Fibroblast of the aortic adventitia (primary cell): ENCODE measurements around the gene C2CD4C. TPM values are rescaled to one million over a fixed set of nuclear protein-coding genes. Genes with fewer than 3 reads are reported as not detected.

Experiments
- DNase-seq: peaks from one replicate; pipeline ENCODE4 v3.0.0-alpha.2; 2010; ENCODE audit warnings: low read depth
- H3K4me3 ChIP-seq: 2 replicates; pipeline ENCODE4 v1.5.1; 2011; ENCODE audit warnings: low read depth, mild to moderate bottlenecking, control low read depth, low read length, moderate library complexity
- total RNA-seq: library from RNA; depleted of rRNA; stranded (reverse); fragments of >200 nt; gene quantifications from 2 replicates; pipeline ENCODE4 v1.2.3, GENCODE V29; 2012; ENCODE audit warnings: low replicate concordance
- TF ChIP-seq, protein P1 (sequence below): IDR thresholded peaks from 2 replicates; pipeline ENCODE4 v1.5.1; 2011; ENCODE audit warnings: mild to moderate bottlenecking, low read length, control low read depth, inconsistent platforms; ENCODE audit not compliant: insufficient read depth

Gene C2CD4C
- total RNA-seq, 1 donor, result not detected

DNA sequence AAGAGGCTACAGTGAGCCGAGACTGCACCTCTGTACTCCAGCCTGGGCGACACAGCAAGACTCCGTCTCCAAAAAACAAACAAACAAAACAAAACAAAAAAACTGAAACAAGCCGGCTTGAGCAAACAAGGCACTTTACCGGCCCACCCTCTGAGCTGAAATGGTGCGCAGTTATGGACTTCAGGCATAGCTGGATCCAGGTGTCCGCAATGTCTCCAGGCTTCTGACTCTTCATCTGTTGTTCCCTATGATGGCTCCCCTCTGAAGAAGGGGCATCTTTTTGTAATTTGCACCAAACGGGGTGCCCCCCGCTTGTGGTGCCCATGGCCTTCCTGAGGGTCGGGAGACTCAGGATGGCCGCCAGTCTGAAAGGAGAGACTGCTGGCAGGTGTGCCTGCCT is 6.2 kb downstream of the C2CD4C start:
- TF ChIP-seq, protein P1, sequence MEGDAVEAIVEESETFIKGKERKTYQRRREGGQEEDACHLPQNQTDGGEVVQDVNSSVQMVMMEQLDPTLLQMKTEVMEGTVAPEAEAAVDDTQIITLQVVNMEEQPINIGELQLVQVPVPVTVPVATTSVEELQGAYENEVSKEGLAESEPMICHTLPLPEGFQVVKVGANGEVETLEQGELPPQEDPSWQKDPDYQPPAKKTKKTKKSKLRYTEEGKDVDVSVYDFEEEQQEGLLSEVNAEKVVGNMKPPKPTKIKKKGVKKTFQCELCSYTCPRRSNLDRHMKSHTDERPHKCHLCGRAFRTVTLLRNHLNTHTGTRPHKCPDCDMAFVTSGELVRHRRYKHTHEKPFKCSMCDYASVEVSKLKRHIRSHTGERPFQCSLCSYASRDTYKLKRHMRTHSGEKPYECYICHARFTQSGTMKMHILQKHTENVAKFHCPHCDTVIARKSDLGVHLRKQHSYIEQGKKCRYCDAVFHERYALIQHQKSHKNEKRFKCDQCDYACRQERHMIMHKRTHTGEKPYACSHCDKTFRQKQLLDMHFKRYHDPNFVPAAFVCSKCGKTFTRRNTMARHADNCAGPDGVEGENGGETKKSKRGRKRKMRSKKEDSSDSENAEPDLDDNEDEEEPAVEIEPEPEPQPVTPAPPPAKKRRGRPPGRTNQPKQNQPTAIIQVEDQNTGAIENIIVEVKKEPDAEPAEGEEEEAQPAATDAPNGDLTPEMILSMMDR, result no peak
- no peak for DNase-seq
- H3K4me3 ChIP-seq, result no peak overlapping the region

DNA sequence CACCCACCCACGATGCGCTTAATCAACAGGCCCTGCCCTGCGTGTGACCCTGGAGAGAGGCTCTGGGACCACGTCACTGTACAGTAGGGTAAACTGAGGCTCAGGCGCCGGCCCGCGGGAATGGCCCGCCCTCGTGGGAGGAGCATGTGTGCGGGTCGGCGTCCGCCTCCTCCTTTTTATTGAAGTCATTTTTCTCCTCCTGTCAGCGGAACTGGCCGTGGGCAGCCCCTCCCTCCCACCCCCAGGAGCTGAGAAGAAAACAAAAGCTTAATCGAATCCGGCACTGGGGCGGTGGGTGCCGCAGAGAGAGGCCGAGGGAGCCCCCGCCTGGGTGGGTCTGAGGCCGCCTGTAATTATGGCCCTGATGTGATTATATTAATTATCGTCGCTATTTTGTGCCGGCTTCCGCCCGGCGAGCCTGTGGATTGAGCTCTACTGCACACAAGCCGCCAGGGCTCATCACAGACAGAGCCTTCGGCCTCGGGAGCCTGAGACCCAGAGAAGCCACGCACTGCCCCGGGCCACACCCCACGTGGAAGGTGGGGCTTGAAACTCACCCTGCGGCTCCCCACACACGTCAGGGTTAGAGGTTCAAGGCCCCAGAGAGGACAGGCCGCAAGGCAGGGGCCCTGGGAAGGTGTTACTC is 7.0 kb downstream of the C2CD4C start:
- TF ChIP-seq, protein P1, result no peak
- no peak for DNase-seq
- H3K4me3 ChIP-seq, result no peak overlapping the region

DNA sequence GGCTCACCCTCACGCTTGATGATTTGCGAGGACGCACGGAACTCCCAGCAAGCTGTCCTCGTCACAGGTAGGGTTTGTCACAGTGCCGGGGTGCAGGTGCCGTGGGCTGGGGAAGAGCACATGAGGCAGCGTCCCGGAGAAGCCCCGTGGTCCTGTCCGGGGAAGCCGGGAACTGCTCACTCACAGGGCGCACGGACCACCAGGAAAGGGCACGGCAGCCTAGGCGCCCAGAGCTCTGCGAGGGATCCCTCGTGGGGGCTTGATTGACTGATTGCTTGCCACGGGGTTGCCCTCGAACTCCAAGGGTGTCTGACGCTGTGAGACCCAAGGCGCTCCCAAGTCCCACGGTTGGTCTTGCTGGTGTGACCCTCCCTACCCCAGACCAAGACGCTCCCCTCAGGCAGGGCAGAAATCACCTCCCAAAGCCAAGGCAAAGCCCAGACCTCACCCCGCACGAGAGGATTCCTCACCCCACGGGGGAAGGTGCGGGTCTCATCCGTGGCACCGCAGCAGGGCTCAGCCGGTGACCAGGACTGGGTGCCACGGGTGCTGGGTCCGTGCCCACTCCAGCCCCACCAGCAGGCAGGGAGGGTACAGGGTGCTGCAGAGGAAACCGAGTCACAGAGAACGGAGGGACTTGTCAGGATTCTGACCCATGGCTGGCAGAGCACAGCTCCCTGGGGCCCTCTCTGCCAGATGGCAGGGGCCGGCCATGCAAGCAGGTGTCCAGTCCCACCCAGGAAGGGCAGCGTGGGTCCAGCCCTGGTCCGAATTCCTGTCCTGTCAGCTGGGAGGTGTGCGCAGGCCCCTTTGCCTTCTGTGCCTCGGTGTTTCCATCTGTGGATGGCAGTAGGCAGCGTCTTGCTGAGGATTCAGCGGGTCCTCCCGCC is 7.7 kb downstream of the C2CD4C start:
- H3K4me3 ChIP-seq, result no peak overlapping the region
- no peak for DNase-seq
- TF ChIP-seq, protein P1, result no peak

DNA sequence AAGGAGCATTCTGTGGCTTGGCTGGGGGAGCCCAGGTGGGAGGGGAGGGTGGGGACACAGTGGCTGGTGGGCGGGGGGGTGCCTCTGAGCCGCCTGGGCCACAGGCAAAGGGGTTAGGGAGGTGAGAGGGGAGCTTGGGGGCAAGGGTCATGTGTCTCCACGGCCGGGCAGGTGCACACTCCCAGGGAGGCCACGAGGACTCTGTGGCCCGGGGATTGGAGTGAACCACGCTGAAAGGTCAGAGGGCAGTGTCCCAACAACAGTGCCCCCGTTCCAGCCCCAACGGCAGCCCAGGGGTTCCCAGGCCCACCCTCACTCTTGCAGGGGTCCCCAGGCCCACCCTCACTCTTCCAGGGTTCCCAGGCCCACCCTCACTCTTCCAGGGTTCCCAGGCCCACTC is 9.6 kb downstream of the C2CD4C start:
- no peak for DNase-seq

DNA sequence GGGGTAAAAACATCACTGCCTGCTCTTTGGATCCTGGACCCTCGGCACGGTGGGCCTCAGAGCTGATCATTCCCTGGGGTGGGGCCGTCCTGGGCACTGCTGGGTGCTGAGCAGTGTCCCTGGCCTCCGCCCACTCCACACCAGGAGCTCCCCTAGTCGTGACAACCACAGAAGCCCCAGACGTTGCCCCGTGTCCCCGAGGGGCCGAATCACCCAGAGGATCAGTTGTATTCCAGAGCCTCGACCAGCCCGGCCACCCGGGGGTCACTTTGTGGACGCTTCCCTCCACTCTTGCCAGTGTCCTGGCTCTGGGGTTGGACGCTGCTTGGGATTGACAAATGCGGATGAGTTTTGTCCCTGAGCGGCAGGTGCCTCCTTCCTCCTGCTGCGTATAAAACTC is 10.2 kb downstream of the C2CD4C start:
- H3K4me3 ChIP-seq, result no peak overlapping the region
- TF ChIP-seq, protein P1, result no peak
- no peak for DNase-seq

More for the DNA sequence above, 9.6 kb downstream of the C2CD4C start:
- H3K4me3 ChIP-seq, result no peak overlapping the region
- TF ChIP-seq, protein P1, result no peak

DNA sequence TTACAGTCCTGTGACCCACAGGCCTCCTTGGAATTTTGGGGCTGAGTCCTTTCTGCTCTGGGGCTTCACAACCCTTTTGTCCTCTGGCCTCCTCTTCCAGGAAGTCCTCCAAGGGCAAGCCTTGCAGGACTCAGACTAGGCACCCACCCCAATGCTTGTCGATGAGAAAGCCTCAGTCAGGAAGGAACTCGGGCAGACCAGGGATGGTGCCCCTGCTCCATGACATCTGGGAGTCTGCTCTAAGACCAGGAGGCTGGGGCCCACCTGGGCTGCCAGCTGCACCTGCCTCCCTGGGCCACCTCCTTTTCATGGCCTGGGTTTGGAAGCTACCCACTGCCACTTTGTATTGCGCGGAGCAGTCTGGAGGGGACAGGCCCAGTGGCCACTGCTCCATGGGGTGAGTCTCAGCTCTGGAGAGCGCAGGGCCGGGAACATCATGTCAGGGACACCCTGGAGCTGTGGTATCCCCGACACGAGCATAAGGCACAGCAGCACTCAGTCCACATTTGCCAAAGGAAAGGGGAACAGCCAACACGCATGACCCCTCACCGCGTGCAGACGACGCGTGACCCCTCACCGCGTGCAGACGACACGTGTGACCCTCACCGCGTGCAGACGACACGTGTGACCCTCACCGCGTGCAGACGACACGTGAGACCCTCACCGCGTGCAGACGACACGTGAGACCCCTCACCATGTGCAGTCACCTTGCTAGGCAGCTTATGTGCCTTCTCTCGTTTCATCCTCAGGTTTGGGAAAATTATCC is 10.8 kb downstream of the C2CD4C start:
- no peak overlapping the region for H3K4me3 ChIP-seq
- no peak for DNase-seq
- TF ChIP-seq, protein P1, result no peak
